ENCODE measurements around the gene DBN1. TPM values are rescaled to one million over a fixed set of nuclear protein-coding genes. Genes with fewer than 3 reads are reported as not detected.
A peak's percentile ranks its signal among the peaks of the same experiment; 100 is the strongest.

Gene DBN1
- total RNA-seq, 4 donors from 2014 or later, result 14.2 to 77.6 (median 23.1) TPM

DNA sequence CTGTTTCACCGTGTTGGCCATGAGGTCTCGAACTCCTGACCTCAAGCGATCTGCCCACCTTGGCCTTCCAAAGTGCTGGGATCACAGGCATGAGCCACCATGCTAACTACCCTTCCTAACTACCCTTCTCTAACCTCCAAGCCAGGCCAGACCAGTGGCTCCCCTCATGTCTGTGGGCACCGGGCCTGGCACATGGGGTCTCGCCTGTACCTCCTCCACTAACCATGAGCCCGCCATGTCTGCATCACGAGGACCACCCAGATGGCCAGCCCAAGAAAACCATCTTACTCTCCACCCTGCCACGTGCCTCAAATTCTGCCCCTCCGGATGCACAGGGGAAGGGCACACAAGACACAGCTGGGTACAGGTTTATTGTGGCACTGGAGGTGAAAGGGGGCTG, 9.6 kb upstream of the DBN1 start:
- H3K9me3 ChIP-seq, result no peaks in the 10 kb centered on the region
- no peak overlapping the region for H3K27ac ChIP-seq
- H3K4me1 ChIP-seq, result peaks cover 0 to 19% (median 0%) of the 10 kb centered on the region in 4 donors

DNA sequence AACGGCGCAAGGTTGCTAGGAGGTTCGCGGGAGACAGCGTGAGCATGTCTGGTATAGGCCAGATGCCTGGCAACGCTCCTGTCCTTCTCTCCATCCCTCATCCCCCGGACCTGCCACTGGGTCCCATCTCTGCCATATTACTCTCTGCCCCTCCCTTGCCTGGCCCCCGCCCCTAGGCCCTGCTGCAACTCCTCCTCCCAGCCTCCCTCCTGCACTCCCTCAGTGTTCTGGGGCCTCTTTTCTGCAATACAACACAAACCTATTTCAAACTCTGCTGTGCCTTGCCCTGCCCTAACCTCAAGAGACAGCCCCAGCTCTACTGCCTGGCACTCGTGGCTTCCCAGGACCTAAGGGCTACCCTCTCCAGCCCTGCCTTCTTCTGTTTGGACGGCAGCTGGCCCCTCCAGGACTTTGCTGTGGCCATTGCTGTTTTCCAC, 8.9 kb upstream of the DBN1 start:
- Histone ChIP-seq H3K27me3 (no peaks in the 10 kb centered on the region), H3K36me3 (peaks cover 0 to 8% (median 0%) of the 10 kb centered on the region in 3 donors), H3K4me3 (no peak overlapping the region), H3K4me1 (peaks cover 0 to 19% (median 0%) of the 10 kb centered on the region in 4 donors), H3K9me3 (no peaks in the 10 kb centered on the region), H3K27ac (no peak overlapping the region)
- no peak for TF ChIP-seq POLR2A (IDR thresholded peaks at IDR 0.05)
- TF ChIP-seq, protein P1, sequence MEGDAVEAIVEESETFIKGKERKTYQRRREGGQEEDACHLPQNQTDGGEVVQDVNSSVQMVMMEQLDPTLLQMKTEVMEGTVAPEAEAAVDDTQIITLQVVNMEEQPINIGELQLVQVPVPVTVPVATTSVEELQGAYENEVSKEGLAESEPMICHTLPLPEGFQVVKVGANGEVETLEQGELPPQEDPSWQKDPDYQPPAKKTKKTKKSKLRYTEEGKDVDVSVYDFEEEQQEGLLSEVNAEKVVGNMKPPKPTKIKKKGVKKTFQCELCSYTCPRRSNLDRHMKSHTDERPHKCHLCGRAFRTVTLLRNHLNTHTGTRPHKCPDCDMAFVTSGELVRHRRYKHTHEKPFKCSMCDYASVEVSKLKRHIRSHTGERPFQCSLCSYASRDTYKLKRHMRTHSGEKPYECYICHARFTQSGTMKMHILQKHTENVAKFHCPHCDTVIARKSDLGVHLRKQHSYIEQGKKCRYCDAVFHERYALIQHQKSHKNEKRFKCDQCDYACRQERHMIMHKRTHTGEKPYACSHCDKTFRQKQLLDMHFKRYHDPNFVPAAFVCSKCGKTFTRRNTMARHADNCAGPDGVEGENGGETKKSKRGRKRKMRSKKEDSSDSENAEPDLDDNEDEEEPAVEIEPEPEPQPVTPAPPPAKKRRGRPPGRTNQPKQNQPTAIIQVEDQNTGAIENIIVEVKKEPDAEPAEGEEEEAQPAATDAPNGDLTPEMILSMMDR (IDR thresholded peaks at IDR 0.05), result no peak
- no peak for DNase-seq

More for the DNA sequence above, 9.6 kb upstream of the DBN1 start:
- Histone ChIP-seq H3K36me3 (peaks cover 0 to 14% (median 0%) of the 10 kb centered on the region in 3 donors), H3K27me3 (no peaks in the 10 kb centered on the region), H3K4me3 (no peak overlapping the region)
- no peak for DNase-seq
- TF ChIP-seq, protein P1 (IDR thresholded peaks at IDR 0.05), result no peak
- no peak for TF ChIP-seq POLR2A (IDR thresholded peaks at IDR 0.05)

DNA sequence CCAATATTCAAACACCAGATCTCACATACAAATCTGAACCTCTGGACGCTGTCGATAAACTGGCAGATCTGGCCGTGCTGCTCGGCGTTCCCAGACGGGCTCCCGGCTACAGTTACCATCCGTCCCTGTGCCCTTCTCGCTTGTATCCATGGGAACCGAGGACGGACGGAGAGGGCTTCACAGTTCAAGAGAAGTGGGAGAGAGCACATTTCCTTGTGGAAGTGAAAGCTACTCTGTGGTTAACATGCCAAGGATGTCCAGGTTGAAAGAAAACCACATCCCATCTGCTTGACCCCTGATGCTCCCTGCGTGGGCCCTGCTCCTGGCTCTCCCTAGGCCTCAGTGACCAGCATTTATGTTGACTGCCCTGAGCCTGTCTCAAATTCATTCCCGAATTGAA, 6.3 kb upstream of the DBN1 start:
- Histone ChIP-seq H3K9me3 (no peaks in the 10 kb centered on the region), H3K27ac (peak overlapping the region in 3 of 4 donors; percentile 40 to 71 (median 62)), H3K4me3 (no peak overlapping the region), H3K27me3 (no peaks in the 10 kb centered on the region), H3K36me3 (no peaks in the 10 kb centered on the region), H3K4me1 (peaks cover 0 to 27% (median 0%) of the 10 kb centered on the region in 4 donors)
- TF ChIP-seq, protein P1 (IDR thresholded peaks at IDR 0.05), result no peak
- TF ChIP-seq POLR2A (IDR thresholded peaks at IDR 0.05), result no peak
- DNase-seq, result no peak

DNA sequence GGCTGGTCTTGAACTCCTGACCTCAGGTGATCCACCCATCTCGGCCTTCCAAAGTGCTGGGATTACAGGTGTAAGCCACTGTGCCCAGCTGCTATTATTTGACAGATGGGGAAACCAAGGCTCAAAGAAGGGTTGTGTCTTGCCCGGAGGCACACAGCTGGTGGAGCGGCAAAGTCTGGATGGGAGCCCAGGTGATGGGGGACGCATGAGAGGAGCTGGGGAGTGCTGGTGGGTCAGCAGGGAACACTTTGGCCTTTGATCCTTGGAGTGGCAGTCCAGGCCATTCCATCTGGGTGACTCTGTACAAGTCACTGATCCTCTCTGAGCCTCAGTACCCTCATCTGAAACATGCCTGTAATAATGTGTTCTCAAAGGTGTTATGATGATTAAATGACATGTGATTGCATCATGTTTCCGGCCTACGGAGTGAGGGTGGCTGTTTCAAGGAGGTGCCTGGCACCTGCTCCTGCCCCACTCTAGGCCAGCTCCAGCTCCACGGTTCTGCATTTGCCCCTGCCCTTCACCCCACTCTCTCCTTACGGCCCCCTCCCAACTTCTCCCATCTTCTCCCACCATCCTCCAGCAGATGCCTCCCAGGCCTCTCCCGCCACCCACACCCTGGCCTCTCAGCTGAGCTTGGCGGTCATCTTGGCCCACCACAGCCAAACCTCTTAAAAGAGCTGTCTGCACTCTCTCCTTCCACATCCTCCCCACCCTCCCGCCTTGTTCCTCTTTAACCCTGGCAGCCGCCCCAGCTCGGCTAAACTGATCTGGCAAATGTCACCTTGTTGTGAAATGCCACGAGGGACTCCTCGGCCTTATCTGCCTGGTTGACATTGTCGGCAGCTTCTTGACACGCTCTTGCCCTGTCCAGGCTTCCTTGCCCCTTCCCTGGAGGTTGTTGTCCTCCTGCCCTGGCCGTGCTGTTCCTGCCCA, 5.5 kb upstream of the DBN1 start:
- Histone ChIP-seq H3K27me3 (no peaks in the 10 kb centered on the region), H3K4me3 (no peak overlapping the region), H3K36me3 (no peaks in the 10 kb centered on the region), H3K27ac (peak overlapping the region in 3 of 4 donors; percentile 40 to 71 (median 62)), H3K4me1 (peaks cover 0 to 28% (median 0%) of the 10 kb centered on the region in 4 donors), H3K9me3 (no peaks in the 10 kb centered on the region)
- TF ChIP-seq, protein P1 (IDR thresholded peaks at IDR 0.05), result no peak
- TF ChIP-seq POLR2A (IDR thresholded peaks at IDR 0.05), result no peak
- DNase-seq, result peak in 2 of 3 donors; percentile 48 to 73

DNA sequence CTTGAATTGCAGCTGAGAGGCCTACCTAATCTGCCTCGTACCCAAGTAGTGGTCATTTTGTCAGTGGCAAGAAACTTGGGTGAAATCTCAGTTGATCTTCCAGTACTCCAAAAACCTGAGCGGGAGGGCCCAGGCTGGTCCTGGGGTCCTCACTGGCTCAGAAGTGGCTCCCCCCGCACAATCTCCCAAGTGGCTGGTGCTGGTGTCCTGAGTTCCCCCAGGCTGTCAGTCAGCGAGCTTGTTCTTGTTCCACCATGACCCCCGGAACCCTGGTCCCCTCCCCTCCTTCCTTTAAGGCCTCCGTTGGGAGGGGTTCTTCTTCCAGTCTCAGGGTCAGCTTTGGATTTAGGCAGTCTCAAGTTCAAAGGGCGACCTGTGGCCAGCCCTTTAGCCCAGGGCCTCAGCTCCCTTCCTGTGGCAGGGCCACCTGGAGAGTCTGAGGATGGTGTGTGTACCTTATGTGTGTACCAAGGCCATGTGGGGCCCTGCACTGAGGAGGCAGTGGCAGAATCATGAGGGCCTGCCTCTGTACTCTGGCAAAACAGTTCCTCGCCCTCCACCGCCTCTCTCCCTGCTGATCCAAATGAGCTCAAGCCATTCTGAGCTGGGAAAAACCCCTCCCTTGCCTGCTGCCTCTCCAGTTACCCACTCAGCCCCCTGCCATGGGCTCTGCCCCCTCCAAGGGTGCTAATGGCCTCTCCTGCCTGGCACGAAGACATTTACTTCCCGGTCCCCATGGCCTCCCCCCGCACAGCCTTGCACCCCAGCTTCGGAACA, 4.5 kb upstream of the DBN1 start:
- H3K27me3 ChIP-seq, result no peaks in the 10 kb centered on the region
- TF ChIP-seq POLR2A (IDR thresholded peaks at IDR 0.05), result no peak
- TF ChIP-seq, protein P1 (IDR thresholded peaks at IDR 0.05), result no peak
- no peaks in the 10 kb centered on the region for H3K9me3 ChIP-seq
- H3K4me3 ChIP-seq, result no peak overlapping the region
- peak overlapping the region in 1 of 4 donors; percentile 71 for H3K27ac ChIP-seq
- H3K36me3 ChIP-seq, result no peaks in the 10 kb centered on the region
- no peak for DNase-seq
- H3K4me1 ChIP-seq, result peaks cover 0 to 32% (median 2%) of the 10 kb centered on the region in 4 donors
